ENCODE data around the gene AUTS2. TPM values are rescaled to one million over a fixed set of nuclear protein-coding genes. Genes with fewer than 3 reads are reported as not detected.
A peak's percentile ranks its signal among the peaks of the same experiment; 100 is the strongest.

AUTS2 gene
- total RNA-seq, 1 donor from 2014 or later, result 9.9 TPM

DNA sequence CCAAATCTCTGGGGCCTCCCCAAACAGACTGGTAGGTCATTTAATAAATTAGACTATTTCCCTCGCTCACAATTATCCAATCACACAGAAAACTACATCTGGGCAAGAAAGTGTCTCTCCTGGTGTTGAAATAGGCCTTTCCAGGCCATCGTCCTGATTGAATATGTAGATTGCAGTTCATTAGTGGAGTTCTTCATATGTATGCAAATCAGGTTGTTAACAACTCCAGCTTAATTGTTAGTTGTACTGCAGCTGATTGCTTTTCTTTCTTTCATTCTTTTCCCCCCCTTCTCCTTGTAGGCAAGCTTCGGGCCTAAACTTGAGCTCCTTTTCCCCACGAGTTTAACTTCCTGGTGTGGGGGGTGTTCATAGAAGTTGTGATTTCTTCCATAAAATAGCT, 1174.6 kb downstream of the AUTS2 start:
- no peaks in the 10 kb centered on the region for H3K36me3 ChIP-seq (ENCODE audit: control insufficient read depth, insufficient read depth, low read length)
- TF ChIP-seq, protein P1, sequence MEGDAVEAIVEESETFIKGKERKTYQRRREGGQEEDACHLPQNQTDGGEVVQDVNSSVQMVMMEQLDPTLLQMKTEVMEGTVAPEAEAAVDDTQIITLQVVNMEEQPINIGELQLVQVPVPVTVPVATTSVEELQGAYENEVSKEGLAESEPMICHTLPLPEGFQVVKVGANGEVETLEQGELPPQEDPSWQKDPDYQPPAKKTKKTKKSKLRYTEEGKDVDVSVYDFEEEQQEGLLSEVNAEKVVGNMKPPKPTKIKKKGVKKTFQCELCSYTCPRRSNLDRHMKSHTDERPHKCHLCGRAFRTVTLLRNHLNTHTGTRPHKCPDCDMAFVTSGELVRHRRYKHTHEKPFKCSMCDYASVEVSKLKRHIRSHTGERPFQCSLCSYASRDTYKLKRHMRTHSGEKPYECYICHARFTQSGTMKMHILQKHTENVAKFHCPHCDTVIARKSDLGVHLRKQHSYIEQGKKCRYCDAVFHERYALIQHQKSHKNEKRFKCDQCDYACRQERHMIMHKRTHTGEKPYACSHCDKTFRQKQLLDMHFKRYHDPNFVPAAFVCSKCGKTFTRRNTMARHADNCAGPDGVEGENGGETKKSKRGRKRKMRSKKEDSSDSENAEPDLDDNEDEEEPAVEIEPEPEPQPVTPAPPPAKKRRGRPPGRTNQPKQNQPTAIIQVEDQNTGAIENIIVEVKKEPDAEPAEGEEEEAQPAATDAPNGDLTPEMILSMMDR (IDR thresholded peaks at IDR 0.05; ENCODE audit: insufficient read depth, low read length, poor library complexity, severe bottlenecking), result no peak
- H3K27me3 ChIP-seq (ENCODE audit: control insufficient read depth, insufficient read depth, low read length), result no peaks in the 10 kb centered on the region
- H3K4me3 ChIP-seq (ENCODE audit: low read depth, low read length), result no peak overlapping the region
- DNase-seq (ENCODE audit: low read depth), result no peak

DNA sequence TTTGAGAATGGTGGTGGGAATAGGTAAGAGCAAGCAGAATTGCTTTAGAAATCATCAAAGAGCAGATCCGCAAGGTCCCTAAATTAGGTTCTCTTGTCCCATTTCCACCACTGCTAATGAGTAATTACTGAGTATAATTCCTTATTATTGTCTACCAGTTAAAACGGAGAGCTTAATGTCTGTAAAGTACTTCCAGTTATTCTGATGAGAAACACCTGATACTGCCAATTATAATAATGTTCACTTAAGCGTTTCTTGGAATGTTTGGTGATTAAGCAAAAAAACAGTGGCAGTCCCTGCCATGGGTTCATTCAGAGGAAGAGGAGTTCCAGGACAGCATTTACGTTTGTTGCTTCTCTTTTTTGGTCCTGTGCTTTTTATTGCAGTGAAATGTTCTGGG, 1175.1 kb downstream of the AUTS2 start:
- Histone ChIP-seq H3K27me3 (ENCODE audit: control insufficient read depth, insufficient read depth, low read length) (no peaks in the 10 kb centered on the region), H3K36me3 (ENCODE audit: control insufficient read depth, insufficient read depth, low read length) (no peaks in the 10 kb centered on the region), H3K4me3 (ENCODE audit: low read depth, low read length) (no peak overlapping the region)
- TF ChIP-seq, protein P1 (IDR thresholded peaks at IDR 0.05; ENCODE audit: insufficient read depth, low read length, poor library complexity, severe bottlenecking), result no peak
- no peak for DNase-seq (ENCODE audit: low read depth)

DNA sequence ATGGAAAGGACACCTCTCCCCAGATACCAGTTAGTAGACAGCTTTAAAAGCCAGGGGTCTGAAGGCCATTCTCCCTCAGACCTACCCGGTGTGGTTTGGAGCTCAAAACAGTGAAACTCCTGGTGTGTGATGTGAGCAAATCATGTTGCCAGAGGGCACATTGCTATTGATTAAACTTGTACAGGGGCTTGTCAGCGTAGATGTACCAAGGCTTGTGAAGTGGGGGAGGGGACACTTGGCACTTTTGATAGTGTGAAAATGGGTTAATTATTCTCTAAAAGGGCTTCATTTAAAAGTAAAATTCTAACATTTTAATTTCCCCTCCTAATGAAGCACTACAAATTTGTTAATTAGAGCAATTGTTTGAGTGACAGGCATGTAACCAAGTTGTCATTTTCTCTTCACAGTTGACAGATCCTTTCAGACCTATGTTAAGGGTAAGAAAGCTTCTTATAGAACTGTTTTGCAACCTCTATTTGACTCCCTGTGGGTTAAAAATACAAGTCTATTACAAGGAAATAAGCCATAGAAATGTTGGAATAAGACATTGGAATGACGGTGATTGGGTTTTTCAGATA, 1176.8 kb downstream of the AUTS2 start:
- Histone ChIP-seq H3K27me3 (ENCODE audit: control insufficient read depth, insufficient read depth, low read length) (no peaks in the 10 kb centered on the region), H3K36me3 (ENCODE audit: control insufficient read depth, insufficient read depth, low read length) (no peaks in the 10 kb centered on the region), H3K4me3 (ENCODE audit: low read depth, low read length) (no peak overlapping the region)
- TF ChIP-seq, protein P1 (IDR thresholded peaks at IDR 0.05; ENCODE audit: insufficient read depth, low read length, poor library complexity, severe bottlenecking), result no peak
- DNase-seq (ENCODE audit: low read depth), result no peak

DNA sequence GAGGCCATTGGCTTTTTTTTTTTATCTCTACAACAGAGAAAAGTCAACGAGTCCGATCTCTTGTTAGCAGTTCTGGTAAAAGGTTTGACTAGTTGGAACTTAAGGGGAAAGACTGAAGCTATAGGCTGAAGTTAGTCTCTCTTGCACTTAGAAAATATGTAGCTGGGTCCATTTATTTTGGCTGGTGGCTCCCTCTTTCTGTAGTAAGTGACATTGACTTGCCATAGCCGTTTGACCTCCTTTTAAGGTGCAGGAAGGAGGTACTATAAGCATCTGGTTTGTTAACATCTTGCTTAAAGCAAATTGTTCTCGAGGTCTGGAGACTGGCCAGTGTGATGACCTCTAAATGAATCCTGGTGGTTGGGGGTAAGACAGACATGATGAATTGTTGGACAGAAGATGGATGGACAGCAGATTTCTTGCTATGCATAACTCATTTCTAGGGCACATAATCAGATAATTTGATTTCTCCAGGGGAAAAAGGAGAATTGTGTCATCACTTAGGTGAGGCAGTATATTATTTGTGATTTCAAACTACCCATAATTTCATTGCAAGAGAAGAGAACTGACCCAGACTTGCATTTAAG, 1177.4 kb downstream of the AUTS2 start:
- no peaks in the 10 kb centered on the region for H3K36me3 ChIP-seq (ENCODE audit: control insufficient read depth, insufficient read depth, low read length)
- no peak for DNase-seq (ENCODE audit: low read depth)
- H3K4me3 ChIP-seq (ENCODE audit: low read depth, low read length), result no peak overlapping the region
- no peaks in the 10 kb centered on the region for H3K27me3 ChIP-seq (ENCODE audit: control insufficient read depth, insufficient read depth, low read length)
- TF ChIP-seq, protein P1 (IDR thresholded peaks at IDR 0.05; ENCODE audit: insufficient read depth, low read length, poor library complexity, severe bottlenecking), result peak; percentile 4

DNA sequence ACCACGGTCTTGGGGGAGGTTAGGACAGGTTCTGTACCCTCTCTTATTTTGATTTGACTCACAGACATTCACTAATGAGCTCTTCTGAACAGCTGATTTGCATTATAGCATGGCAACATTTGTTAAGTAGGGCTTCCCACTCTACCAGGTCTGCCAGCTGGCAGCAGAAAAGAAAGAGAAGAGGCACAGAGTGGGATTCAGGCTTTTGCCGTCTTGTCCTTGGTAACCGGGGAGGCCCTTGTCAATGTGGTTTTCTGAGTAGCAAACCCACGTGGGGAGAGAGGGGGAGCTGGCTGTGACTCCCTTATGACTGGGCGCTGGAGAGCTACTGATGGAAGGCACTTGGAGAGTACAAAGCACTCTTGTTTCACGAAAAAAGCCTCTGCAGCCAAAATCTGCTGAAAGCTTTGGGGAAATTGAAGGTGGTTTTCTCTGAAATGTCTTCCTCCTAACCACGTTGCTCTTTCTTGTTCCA, 1178.4 kb downstream of the AUTS2 start:
- DNase-seq (ENCODE audit: low read depth), result no peak
- Histone ChIP-seq H3K36me3 (ENCODE audit: control insufficient read depth, insufficient read depth, low read length) (peaks cover 2% of the 10 kb centered on the region), H3K4me3 (ENCODE audit: low read depth, low read length) (no peak overlapping the region), H3K27me3 (ENCODE audit: control insufficient read depth, insufficient read depth, low read length) (no peaks in the 10 kb centered on the region)
- TF ChIP-seq, protein P1 (IDR thresholded peaks at IDR 0.05; ENCODE audit: insufficient read depth, low read length, poor library complexity, severe bottlenecking), result no peak

DNA sequence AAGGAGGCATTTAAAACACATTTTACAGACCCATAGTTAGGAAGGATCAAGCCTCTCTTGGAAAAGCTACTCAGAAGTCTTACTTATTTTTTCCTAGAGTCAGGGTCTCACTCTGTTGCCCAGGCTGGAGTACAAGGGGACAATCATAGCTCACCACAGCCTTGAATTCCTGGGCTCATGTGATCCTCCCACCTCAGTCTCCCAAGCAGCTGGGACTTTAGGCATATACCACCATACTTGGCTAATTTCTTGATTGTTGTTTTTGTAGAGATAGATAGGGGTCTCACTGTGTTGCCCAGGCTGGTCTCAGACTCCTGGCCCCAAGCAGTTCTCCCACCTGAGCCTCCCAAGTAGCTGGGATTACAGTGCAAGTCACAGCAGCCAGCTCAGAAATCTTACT, 1179.0 kb downstream of the AUTS2 start:
- DNase-seq (ENCODE audit: low read depth), result no peak
- TF ChIP-seq, protein P1 (IDR thresholded peaks at IDR 0.05; ENCODE audit: insufficient read depth, low read length, poor library complexity, severe bottlenecking), result no peak
- Histone ChIP-seq H3K36me3 (ENCODE audit: control insufficient read depth, insufficient read depth, low read length) (peaks cover 2% of the 10 kb centered on the region), H3K4me3 (ENCODE audit: low read depth, low read length) (no peak overlapping the region), H3K27me3 (ENCODE audit: control insufficient read depth, insufficient read depth, low read length) (no peaks in the 10 kb centered on the region)

Data from kidney epithelial cell (primary cell).